Measurements from ENCODE around the gene PLPP1. TPM values are rescaled to one million over a fixed set of nuclear protein-coding genes. Genes with fewer than 3 reads are reported as not detected.
A peak's percentile ranks its signal among the peaks of the same experiment; 100 is the strongest.

The PLPP1 gene
- total RNA-seq, 1 donor from 2014 or later: 79.5 TPM

DNA sequence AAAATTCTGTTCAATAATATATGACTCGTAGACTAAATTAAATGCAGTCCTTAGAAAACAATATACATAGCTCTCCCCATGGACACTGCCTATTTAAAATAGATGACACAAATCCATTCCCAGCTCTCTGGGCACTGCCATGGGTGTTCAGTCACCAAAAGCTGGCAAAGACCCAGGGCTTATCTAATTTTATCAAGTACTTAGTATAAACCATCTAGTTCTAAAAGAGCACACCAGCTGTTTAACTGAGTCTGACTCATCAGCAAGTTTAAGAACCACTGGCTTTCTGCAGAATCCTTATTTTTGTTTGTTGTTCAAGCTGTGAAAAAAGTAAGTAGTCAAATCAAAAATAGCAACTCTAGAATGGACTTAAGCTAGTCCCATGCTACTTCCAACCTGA lies 107.6 kb downstream of the PLPP1 start:
- ATAC-seq (no peak), DNase-seq (ENCODE audit: low spot score) (no peak)
- intact Hi-C loops (cut with DNase I): no loop called here

DNA sequence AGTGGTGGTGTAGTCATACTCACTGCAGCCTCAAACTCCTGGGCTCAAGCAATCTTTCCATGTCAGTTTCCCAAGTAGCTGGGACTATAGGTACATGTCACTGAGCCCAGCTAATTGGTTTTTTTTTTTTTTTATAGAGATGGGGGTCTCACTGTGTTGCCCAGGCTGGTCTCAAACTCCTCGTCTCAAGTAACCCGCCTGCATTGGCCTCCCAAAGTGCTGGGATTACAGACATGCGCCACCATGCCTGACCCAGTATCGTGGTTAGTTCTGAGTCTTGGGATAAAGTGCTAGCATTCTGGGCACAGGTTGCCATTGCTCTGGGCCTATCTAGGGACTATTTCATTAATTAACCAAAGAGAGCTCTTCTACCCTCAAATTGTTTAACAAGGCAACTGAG lies 108.3 kb downstream of the PLPP1 start:
- ATAC-seq: no peak
- intact Hi-C loops (cut with DNase I): no loop called here

DNA sequence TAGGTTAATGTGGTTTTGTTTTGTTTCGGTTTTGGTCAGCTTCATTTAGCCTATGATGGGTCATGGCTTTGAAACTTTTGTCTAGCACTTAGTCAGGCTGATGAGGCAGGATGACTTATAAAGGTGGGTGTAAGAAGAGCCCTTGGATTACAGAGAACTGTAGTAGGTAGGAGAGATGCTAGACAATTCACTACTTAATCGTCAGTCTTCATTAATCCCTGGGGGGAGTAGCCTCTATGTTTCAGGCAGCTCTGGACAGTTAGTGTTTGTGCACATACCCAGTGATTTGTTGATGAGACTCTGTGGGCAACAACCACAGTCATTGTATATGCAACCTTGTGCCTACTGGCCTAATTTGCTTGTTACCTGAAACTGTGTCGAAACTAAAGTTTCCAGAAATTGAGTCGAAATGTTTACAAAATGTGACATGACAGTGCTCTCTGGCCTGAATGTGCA lies 113.7 kb downstream of the PLPP1 start:
- no peak for ATAC-seq
- no peak for DNase-seq (ENCODE audit: low spot score)
- intact Hi-C loops (cut with DNase I): no loop called here

More for the DNA sequence above, 108.3 kb downstream of the PLPP1 start:
- DNase-seq (ENCODE audit: low spot score): no peak

DNA sequence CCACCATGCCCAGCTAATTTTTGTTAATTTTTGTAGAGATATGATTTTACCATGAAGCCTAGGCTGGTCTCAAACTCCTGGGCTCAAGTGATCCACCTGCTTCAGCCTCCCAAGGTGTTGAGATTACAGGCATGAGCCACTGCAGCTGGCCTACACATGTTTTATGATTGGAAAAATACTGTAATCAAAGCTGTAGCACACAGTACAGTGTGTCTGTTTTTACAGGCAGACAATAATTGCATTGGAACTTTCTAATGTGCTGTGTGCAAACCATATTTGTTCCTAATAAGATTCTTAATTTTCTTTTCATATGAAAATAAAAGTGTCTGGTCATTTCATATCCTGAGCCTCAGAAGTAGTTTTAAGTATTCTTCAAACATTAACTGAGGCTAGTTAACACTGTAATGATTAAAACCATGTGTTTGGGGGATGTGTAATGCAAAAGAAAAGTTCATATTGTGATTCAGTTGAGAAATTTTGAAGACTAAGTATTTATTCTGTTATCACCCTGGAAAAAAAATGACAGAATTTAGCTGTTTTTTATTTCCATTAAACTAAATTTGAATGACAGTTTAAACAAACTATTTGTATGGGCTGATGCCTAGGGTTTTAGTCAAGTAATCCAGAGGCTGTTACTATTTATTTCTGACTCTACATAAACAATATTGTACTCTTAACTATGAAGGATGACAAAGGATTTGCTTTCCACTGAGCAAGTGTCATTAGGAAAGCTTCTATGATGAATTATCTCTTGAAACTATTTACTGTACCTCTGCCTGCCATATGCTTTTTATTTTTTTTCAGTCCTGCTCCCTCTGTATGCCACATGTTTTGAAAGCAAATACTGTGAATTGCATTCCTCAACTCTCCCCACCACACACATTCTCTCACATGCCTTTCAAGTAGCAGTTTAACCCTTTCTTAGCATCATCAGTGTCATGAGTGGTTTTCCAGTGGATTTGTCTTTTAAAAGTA lies 115.5 kb downstream of the PLPP1 start:
- intact Hi-C loops (cut with DNase I): loop anchor here (5.0 kb wide), 1 partner anchor 273 kb away; no protein-coding TSS in a partner anchor
- DNase-seq (ENCODE audit: low spot score) (no peak), ATAC-seq (peak; percentile 35)

DNA sequence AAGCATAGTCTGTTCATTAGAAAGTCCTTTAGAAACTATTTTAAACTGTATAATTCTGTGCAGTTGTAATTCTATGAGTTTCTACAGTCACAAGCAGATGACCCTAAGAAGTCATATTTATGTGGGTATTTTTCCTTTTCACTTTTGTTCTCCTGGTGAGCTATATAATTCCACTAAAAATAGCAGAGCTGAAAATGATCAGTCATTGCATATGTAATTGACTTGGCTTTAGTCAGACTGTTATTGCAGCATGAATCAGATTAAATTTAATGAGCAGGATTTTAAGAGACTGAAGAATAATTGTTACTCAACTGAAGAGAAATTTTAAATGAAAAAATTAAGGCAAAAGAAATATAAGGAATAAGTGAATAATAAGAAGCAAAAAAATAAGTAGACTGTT lies 118.5 kb downstream of the PLPP1 start:
- intact Hi-C loops (cut with DNase I): loop anchor here (5.0 kb wide), 1 partner anchor 276 kb away; no protein-coding TSS in a partner anchor
- DNase-seq (ENCODE audit: low spot score) (no peak), ATAC-seq (no peak)

DNA sequence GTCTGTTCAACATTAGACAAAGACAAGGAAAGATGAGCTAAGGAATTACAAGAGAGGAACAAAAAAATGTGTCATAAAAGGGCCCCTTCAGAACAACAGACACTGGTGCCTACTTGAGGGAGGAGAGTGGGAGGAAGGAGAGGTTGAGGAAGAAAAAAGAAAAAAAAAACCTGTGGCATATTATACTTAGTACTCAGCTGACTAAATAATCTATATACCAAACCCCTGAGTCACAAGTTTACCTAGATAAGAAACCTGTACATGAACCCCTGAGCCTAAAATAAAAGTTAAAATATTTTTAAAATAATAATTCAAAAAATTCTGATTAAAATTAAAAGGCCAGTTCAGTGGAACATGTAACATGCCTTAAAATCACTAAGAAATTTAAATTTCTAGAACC lies 119.7 kb downstream of the PLPP1 start:
- no peak for DNase-seq (ENCODE audit: low spot score)
- no peak for ATAC-seq
- intact Hi-C loops (cut with DNase I): loop anchor here (5.0 kb wide), 1 partner anchor 277 kb away; no protein-coding TSS in a partner anchor

DNA sequence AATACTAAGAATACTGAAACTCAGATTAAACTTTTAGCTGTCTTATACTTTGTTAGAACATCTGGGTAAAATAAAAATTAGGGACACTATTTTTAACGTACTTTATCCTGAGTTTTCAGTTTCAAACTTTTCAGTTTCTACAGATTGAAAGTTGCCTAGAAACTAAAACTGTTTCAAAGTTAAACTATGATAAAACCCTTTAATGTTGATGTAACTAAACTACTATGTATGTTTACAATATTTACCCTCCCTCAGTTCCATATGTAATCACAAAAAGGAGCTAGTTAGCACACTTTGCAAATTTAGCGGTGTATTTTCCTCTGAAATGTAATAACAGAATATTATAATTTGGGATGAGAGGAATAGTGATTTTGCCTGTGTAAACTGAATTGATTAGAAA lies 121.1 kb downstream of the PLPP1 start:
- DNase-seq (ENCODE audit: low spot score) (no peak), ATAC-seq (no peak)
- intact Hi-C loops (cut with DNase I): no loop called here

DNA sequence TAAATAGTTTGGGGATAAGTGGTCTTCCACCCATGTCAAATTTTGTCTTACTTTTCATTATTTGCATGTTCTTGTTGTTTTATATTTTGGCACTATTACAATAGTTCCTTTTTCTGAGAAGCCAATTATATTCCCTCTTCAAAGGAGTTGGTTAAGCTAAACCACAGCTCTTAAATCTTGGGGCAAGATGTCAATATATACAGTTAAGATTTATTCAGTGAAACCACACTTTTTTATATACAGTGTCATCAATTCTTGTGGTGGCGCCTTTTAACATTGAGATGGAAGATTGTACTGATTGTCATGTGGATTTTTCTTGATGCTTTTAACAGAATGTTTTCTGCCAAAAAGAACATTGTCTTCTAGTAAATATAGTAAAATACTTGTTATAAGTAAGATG lies 122.9 kb downstream of the PLPP1 start:
- no peak for DNase-seq (ENCODE audit: low spot score)
- intact Hi-C loops (cut with DNase I): no loop called here
- no peak for ATAC-seq

DNA sequence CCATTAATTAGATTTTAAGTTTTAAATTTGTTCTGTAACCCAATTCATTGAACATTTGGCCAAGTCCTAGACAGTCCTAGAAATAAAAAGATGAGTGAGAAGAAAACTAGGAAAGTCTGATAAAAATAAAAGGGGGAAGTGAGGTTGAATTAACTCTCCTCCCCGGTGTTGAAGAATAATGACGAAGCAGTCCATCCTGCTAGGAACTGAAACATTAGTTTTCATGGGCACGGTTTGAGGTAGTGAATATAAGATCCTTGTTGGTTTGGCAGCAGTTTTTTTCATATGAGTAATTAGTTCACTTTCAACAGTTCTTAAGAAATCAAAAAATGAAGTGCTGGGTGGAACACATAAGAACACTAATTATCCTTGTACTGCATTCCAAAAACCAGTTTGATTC lies 123.9 kb downstream of the PLPP1 start:
- intact Hi-C loops (cut with DNase I): no loop called here
- no peak for ATAC-seq
- no peak for DNase-seq (ENCODE audit: low spot score)

DNA sequence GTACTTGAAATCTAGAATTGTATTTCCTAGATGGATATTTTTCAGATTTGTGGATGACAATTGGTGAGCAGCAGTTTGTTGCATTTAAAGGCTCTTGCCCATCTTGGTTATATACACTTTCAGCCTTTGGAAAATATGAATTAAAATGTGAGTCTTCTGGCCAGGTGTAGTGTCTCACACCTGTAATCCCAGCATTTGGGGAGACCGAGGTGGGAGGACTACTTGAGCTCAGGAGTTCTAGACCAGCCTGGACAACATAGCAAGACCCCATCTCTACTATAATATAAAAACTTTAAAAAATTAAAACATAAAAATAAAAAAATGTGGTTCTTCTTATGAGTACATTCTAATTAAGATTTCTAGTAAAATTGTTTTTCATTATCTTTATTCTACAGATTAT lies 125.0 kb downstream of the PLPP1 start:
- ATAC-seq: no peak
- intact Hi-C loops (cut with DNase I): no loop called here

DNA sequence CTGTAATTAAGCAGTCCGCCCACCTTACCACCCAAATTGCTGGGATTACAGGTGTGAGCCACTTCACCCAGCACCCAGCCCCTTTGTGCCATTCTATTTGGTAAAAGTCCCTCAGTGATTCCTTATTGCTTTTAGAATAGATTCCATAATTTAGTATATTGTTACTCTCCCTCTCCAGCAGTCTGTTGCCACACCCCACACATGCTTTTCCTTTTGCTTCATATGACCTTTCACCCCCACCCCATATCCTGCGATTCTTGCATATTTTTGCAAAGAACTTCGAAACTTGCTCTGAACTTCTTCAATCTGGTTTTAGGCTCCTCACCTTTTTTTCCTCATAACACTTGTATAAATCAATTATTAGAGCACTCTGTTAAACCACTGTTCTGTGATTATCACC lies 126.8 kb downstream of the PLPP1 start:
- ATAC-seq (peak; percentile 28), DNase-seq (ENCODE audit: low spot score) (no peak)
- intact Hi-C loops (cut with DNase I): no loop called here

More for the DNA sequence above, 125.0 kb downstream of the PLPP1 start:
- DNase-seq (ENCODE audit: low spot score): no peak

DNA sequence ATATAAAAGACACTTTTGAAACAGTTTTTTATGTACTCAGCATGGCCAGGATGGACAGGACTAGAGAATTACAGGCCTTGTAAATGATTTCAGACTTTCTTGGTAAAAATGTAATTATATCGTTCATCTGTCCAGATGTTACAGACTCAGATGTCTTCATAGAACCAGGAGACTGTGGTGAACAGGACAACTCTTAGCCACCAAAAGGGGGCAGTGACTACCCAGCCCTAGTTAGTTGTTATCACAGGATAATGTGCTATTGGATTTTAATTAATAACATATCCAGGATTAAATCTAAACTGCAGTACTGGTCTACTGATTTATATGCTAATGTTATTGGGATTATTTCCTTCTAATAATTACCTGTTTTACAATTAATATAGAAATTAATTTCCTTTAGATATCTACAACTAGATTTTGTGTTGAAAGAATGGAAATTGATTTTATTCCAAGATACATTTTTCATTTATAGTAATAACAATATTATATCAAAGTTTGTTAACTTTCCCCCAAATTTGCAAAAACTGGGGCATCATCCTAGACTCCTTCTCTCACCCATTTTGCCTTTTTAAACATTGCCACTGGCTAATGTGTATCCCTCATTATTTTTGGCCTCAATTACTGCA lies 127.6 kb downstream of the PLPP1 start:
- intact Hi-C loops (cut with DNase I): no loop called here
- peak; percentile 92 for ATAC-seq
- no peak for DNase-seq (ENCODE audit: low spot score)

DNA sequence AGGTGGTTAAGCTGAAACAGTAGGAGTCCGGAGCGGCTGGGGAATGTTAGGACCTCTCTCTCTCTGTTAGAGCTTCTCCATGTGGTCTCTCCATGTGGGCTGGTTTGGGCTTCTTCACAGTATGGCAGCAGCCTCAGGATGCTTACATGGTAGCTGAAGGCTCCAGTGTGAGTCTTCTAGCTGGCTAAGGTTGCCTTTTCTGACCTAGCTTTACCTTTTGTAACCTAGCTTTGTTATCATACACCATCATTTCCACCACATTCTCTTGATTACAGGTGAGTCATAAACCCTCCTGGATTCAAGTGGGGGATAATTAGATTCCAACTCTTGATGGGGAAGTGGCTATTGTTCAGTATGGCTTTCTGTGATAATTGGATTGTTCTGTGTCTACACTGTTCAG lies 128.5 kb downstream of the PLPP1 start:
- ATAC-seq: no peak
- intact Hi-C loops (cut with DNase I): no loop called here

DNA sequence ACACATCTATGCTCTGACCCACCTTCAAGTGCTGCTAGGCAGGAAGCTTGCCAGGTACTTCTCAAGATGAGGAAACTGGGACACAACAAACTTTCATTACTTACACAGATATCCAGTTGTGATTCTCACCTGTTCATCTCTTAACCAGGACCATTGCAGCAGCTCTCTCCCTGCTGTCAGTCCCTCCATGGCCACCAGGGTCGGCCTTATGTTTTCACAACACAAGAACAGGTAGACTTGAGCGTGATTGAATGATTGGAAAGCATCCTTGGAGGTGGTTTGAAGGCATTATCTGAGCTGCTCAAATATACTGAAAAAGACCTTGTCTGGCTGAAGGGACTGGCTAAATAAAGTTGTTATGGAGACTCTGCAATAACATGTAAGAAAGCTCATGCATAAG lies 132.6 kb downstream of the PLPP1 start:
- ATAC-seq (no peak), DNase-seq (ENCODE audit: low spot score) (no peak)
- intact Hi-C loops (cut with DNase I): no loop called here

More for the DNA sequence above, 128.5 kb downstream of the PLPP1 start:
- DNase-seq (ENCODE audit: low spot score): no peak

DNA sequence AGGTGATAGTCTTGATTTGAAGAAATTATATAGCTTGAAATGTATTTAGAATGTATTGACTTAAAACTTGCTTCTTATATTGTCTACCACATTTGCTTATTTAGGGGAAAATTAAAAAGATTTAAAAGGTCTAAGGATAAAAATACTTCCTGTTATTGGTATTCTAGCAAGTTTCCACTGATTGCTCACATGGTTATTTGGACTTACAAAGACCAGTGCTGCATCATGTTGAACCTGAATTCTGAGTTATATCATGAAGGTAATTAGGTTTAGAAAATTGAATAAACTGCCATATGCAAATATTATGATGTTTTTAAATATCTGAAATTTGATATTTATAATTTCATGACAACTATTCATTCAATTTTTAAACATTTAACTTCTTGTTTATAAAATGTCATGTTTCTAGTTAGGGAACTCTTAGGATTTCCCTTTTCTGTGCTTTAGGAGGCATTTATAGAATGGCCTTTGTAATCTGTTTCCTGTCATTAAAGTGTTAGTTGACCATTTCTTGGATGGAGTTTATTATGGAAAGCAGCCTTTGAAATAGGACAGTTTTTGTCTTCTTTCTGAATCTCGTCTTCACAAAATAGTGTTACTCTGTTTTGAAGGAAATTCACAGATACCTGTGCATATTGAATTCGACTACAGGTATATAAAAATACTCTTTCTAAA lies 141.1 kb downstream of the PLPP1 start:
- no peak for ATAC-seq
- intact Hi-C loops (cut with DNase I): no loop called here
- no peak for DNase-seq (ENCODE audit: low spot score)

DNA sequence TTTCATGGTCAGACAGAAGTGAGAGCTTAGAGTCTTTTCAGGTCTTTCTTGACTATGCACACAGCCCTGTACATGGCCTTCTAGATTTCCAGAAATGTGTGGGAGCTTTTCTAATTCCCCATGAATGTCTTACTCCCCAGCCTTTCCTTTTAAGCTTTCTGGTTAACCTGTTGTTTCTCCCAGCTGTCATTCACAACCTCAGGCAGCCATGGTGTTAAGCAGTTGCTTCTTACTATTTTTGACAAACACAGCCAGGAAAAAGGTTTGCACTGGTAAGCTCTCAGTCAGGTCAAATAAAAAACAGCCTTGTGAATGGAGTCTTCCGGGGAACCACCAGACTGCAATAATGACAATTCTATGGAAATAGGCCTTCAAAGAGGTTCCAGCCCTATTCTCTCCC lies 142.1 kb downstream of the PLPP1 start:
- DNase-seq (ENCODE audit: low spot score) (no peak), ATAC-seq (no peak)
- intact Hi-C loops (cut with DNase I): no loop called here

DNA sequence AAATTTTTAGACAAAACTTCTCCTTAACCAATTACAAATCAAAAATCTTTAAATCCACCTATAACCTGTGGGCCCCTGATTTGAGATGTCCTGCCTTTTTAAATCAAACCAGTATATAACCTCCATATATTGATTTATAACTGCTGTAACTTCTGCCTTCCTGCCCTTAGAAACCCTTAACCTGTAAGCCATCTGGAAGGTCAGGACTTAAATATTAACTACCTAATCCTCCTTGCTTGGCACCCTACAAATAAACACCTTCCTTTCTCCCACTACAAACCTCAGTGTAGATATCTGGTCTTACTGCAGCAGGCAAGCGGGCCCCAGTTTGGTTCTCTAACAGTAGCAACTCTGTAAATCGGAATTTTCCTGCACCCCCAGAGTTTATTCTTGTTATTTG lies 143.1 kb downstream of the PLPP1 start:
- intact Hi-C loops (cut with DNase I): no loop called here
- DNase-seq (ENCODE audit: low spot score): no peak
- ATAC-seq: no peak

DNA sequence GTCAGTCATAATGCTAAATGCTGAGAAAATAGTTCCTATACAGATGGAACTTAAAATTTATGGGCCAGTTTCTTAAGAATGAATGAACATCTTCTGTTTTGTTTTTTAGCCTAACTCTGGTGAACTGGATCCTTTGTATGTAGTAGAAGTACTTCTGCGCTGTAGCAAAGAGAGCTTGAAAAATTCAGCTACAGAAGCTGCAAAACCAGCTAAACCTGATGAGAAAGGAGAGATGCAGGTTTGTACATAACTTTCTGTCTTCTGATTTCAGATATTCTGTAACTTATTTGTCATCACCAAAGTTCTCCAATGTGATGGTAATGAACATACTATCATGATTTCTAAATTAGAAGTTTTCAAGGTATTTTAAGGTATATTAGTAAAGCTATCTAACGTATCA lies 146.9 kb downstream of the PLPP1 start:
- ATAC-seq: no peak

DNA sequence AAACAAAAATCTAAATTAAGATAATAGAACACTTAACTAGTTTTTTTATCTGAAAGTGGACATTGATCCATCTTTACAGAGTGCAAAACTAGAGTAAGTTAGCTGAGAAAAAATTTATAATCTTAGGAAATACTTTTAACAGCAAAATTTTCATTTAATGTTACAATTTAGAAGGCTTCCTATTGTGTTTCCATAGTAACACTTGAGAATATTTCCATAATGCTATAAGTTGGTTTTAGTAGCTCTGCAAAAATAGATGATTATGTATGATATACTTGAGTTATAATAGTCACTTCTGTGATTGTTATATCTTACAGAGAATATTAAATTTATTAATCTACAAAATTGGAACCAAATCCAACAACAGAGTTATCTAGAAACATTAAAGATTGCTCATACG lies 148.4 kb downstream of the PLPP1 start:
- ATAC-seq: no peak
- intact Hi-C loops (cut with DNase I): no loop called here
- no peak for DNase-seq (ENCODE audit: low spot score)

More for the DNA sequence above, 146.9 kb downstream of the PLPP1 start:
- DNase-seq (ENCODE audit: low spot score): no peak
- intact Hi-C loops (cut with DNase I): no loop called here

DNA sequence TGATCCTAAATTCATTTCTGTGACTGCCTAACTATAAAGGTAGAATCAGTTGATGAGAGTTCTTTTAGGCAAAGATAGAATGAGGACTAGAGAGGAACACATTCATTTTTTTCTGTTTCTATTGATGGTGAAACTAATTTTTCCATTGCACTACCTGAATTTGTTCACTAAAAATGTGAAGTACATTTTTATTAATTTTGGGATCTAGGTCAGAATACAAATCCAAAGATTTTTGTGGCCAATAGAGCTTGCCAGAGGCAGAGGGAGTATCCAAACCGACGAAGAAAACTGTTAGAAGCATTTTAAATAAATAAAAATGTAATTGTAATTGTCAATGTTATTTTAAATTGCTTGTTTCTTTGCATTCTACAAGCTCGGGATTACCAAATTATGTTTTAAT lies 148.9 kb downstream of the PLPP1 start:
- intact Hi-C loops (cut with DNase I): no loop called here
- ATAC-seq (no peak), DNase-seq (ENCODE audit: low spot score) (no peak)

Measured in sciatic nerve (tissue), 2 donors.